Measurements from ENCODE around the gene PBX1. TPM values are rescaled to one million over a fixed set of nuclear protein-coding genes. Genes with fewer than 3 reads are reported as not detected.

The PBX1 gene
- total RNA-seq, 3 donors from 2014 or later (not counting 1 experiment from before 2014, with no cell fraction given), result 0.54 to 3.5 (median 1.4) TPM

GRCh38 chr1:164821648-164822047, 262.7 kb downstream of the PBX1 start:
- no peak for TF ChIP-seq CTCF (IDR thresholded peaks at IDR 0.05)
- Histone ChIP-seq H3K9me3 (ENCODE audit: control insufficient read depth, insufficient read depth, low read length) (peaks cover 3% of the 10 kb centered on the region), H3K4me3 (ENCODE audit: low read length) (no peak overlapping the region), H3K36me3 (ENCODE audit: control insufficient read depth, insufficient read depth, low read length) (no peaks in the 10 kb centered on the region), H3K27me3 (ENCODE audit: control insufficient read depth, insufficient read depth, low read length) (no peaks in the 10 kb centered on the region), H3K4me1 (ENCODE audit: control insufficient read depth, insufficient read depth, low read length) (no peaks in the 10 kb centered on the region), H3K27ac (ENCODE audit: low read length) (no peak overlapping the region)
- DNase-seq, result no peak
- no peaks in the 10 kb centered on the region for H3K36me3 Mint-ChIP-seq
- no peak overlapping the region for H3K4me3 Mint-ChIP-seq
- intact Hi-C loops (cut with micrococcal nuclease), result no loop called here
- ATAC-seq, result no peak
- 88% methylated on average over 9 of the region's 9 CpGs for WGBS (ENCODE audit: insufficient coverage)
- H3K27me3 Mint-ChIP-seq (ENCODE audit: low read depth in 2 of 2), result peaks cover 5 to 12% of the 10 kb centered on the region in 2 donors
- H3K4me1 Mint-ChIP-seq, result no peaks in the 10 kb centered on the region
- H3K9me3 Mint-ChIP-seq, result no peaks in the 10 kb centered on the region
- no peak overlapping the region for H3K27ac Mint-ChIP-seq

DNA sequence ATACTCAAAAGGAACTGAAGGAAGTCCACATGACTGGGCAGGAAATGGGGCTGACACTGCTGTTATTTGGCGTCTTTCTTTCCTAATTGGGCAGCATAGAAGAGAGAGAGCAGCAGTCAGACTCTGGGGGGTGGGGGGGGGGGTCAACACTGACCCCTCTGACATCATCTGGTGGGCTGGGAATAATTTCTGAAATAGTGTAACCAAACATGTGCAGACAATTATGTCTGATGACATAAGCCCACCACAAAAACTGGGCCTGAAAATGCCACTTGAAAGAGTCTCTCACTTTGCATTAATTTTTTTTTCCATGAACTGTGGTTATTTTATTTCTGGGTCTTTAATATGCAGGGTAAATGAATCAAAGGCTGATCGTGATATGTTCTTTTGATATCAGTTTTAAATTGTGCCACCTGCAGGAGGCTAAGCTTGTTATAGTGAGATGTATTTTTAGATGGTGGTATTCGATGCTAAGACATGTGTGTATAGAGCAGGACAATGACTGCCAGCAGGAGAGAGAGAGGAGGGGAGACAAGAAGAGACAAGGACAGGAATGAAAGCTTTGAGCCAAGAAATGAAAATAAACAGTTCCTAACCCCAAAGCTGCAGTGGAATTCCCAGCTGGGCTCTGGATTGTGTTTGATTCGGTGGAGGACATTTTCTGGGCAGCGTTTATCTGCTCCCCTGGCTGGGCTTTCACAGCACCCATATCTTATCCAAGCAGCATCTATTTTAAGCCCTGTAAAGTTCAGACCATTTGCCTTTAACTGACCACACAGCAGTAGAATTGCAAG, 264.7 kb downstream of the PBX1 start:
- intact Hi-C loops (cut with micrococcal nuclease), result no loop called here
- Mint-ChIP-seq H3K4me1 (no peaks in the 10 kb centered on the region), H3K9me3 (no peaks in the 10 kb centered on the region), H3K4me3 (no peak overlapping the region), H3K27me3 (ENCODE audit: low read depth in 2 of 2) (peaks cover 0 to 3% of the 10 kb centered on the region in 2 donors), H3K36me3 (no peaks in the 10 kb centered on the region), H3K27ac (no peak overlapping the region)
- TF ChIP-seq CTCF (IDR thresholded peaks at IDR 0.05), result no peak
- no peak for DNase-seq
- WGBS (ENCODE audit: insufficient coverage), result 80% methylated on average over 5 of the region's 5 CpGs
- H3K27ac ChIP-seq (ENCODE audit: low read length), result no peak overlapping the region
- no peaks in the 10 kb centered on the region for H3K27me3 ChIP-seq (ENCODE audit: control insufficient read depth, insufficient read depth, low read length)
- peaks cover 3% of the 10 kb centered on the region for H3K9me3 ChIP-seq (ENCODE audit: control insufficient read depth, insufficient read depth, low read length)
- ATAC-seq, result no peak
- H3K4me3 ChIP-seq (ENCODE audit: low read length), result no peak overlapping the region
- no peaks in the 10 kb centered on the region for H3K36me3 ChIP-seq (ENCODE audit: control insufficient read depth, insufficient read depth, low read length)
- no peaks in the 10 kb centered on the region for H3K4me1 ChIP-seq (ENCODE audit: control insufficient read depth, insufficient read depth, low read length)

- Mint-ChIP-seq H3K4me3 (no peak overlapping the region), H3K27ac (no peak overlapping the region), H3K27me3 (ENCODE audit: low read depth in 2 of 2) (peaks cover 0 to 3% of the 10 kb centered on the region in 2 donors), H3K36me3 (no peaks in the 10 kb centered on the region), H3K4me1 (no peaks in the 10 kb centered on the region), H3K9me3 (no peaks in the 10 kb centered on the region)
- intact Hi-C loops (cut with micrococcal nuclease), result no loop called here
- Histone ChIP-seq H3K4me3 (ENCODE audit: low read length) (no peak overlapping the region), H3K36me3 (ENCODE audit: control insufficient read depth, insufficient read depth, low read length) (no peaks in the 10 kb centered on the region), H3K9me3 (ENCODE audit: control insufficient read depth, insufficient read depth, low read length) (peaks cover 3% of the 10 kb centered on the region), H3K27me3 (ENCODE audit: control insufficient read depth, insufficient read depth, low read length) (no peaks in the 10 kb centered on the region), H3K27ac (ENCODE audit: low read length) (no peak overlapping the region), H3K4me1 (ENCODE audit: control insufficient read depth, insufficient read depth, low read length) (no peaks in the 10 kb centered on the region)
- ATAC-seq (no peak), DNase-seq (no peak)
- TF ChIP-seq CTCF (IDR thresholded peaks at IDR 0.05), result no peak
Observed at GRCh38 chr1:164824542-164824941, 265.6 kb downstream of the PBX1 start.

GRCh38 chr1:164830628-164831027, 271.6 kb downstream of the PBX1 start:
- DNase-seq (no peak), ATAC-seq (no peak)
- 92% methylated on average over 4 of the region's 4 CpGs for WGBS (ENCODE audit: insufficient coverage)
- no peak overlapping the region for H3K27ac ChIP-seq (ENCODE audit: low read length)
- Mint-ChIP-seq H3K4me3 (no peak overlapping the region), H3K27ac (no peak overlapping the region), H3K4me1 (no peaks in the 10 kb centered on the region), H3K36me3 (no peaks in the 10 kb centered on the region), H3K9me3 (no peaks in the 10 kb centered on the region), H3K27me3 (ENCODE audit: low read depth in 2 of 2) (no peaks in the 10 kb centered on the region)
- no peaks in the 10 kb centered on the region for H3K9me3 ChIP-seq (ENCODE audit: control insufficient read depth, insufficient read depth, low read length)
- H3K4me1 ChIP-seq (ENCODE audit: control insufficient read depth, insufficient read depth, low read length), result no peaks in the 10 kb centered on the region
- intact Hi-C loops (cut with micrococcal nuclease), result no loop called here
- no peaks in the 10 kb centered on the region for H3K27me3 ChIP-seq (ENCODE audit: control insufficient read depth, insufficient read depth, low read length)
- no peak for TF ChIP-seq CTCF (IDR thresholded peaks at IDR 0.05)
- no peaks in the 10 kb centered on the region for H3K36me3 ChIP-seq (ENCODE audit: control insufficient read depth, insufficient read depth, low read length)
- H3K4me3 ChIP-seq (ENCODE audit: low read length), result no peak overlapping the region
